ENCODE results near the gene HSPBP1.

- TF ChIP-seq PATZ1 (CRISPR knock-in tag; IDR thresholded peaks at IDR 0.05; ENCODE audit: borderline replicate concordance) (no peak), TSHZ2 (CRISPR knock-in tag; IDR thresholded peaks at IDR 0.05) (no peak), CSDC2 (CRISPR knock-in tag; IDR thresholded peaks at IDR 0.05) (no peak)
These were observed 3.8 kb downstream of the HSPBP1 start for GRCh38 chr19:55275851-55276719.

Measured in SK-N-SH treated with all-trans-retinoic acid at 6 μM for 48 hours (cell line).